Neural cell (in vitro differentiated cells): ENCODE data around the gene MYO5C.

Experiments
- MXI1 ChIP-seq: fragments of 450-650 bp; conservative IDR thresholded peaks from 2 replicates; pipeline ENCODE4 v1.6.1; 2014; ENCODE audit warnings: antibody characterized with exemption, mild to moderate bottlenecking; ENCODE audit not compliant: poor library complexity, severe bottlenecking
- POLR2AphosphoS5 ChIP-seq: IDR thresholded peaks from 2 replicates; pipeline ENCODE4 v1.6.1; 2012
- RAD21 ChIP-seq: fragments of 450-650 bp; conservative IDR thresholded peaks from 2 replicates; pipeline ENCODE4 v1.6.1; 2014; ENCODE audit warnings: antibody characterized with exemption, mild to moderate bottlenecking, moderate library complexity
- TAF1 ChIP-seq: IDR thresholded peaks from 2 replicates; pipeline ENCODE4 v1.6.1; 2012; ENCODE audit warnings: low read depth
- TF ChIP-seq, protein P1 (sequence below): fragments of 450-650 bp; IDR thresholded peaks from 2 replicates; pipeline ENCODE4 v1.5.1; 2014; ENCODE audit warnings: antibody characterized with exemption, mild to moderate bottlenecking, moderate library complexity; ENCODE audit not compliant: poor library complexity, severe bottlenecking
- TF ChIP-seq, protein P2 (sequence below): IDR thresholded peaks from 2 replicates; pipeline ENCODE4 v1.6.1; 2012; ENCODE audit warnings: borderline replicate concordance

DNA sequence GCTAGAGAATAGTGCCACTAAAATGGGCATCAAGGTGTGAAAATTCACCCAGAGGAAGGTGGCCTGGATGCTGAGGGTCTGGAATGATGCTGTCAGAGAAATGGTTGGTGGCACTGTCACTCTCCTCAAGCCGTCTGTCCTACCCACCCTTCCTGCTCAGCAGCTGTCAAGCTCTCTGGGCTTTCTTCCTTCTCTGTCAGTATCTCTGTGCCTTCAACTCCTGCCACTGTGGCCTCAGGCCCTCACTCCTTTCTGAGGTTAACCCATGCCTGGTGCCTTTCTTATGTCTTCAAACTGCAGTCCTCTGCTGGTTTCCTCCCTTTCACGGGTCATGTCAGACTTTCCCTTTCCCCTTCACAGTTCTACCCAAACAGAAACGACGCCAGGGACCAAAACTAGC is 4.4 kb downstream of the MYO5C start:
- TF ChIP-seq, protein P1, sequence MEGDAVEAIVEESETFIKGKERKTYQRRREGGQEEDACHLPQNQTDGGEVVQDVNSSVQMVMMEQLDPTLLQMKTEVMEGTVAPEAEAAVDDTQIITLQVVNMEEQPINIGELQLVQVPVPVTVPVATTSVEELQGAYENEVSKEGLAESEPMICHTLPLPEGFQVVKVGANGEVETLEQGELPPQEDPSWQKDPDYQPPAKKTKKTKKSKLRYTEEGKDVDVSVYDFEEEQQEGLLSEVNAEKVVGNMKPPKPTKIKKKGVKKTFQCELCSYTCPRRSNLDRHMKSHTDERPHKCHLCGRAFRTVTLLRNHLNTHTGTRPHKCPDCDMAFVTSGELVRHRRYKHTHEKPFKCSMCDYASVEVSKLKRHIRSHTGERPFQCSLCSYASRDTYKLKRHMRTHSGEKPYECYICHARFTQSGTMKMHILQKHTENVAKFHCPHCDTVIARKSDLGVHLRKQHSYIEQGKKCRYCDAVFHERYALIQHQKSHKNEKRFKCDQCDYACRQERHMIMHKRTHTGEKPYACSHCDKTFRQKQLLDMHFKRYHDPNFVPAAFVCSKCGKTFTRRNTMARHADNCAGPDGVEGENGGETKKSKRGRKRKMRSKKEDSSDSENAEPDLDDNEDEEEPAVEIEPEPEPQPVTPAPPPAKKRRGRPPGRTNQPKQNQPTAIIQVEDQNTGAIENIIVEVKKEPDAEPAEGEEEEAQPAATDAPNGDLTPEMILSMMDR, result no peak
- TF ChIP-seq POLR2AphosphoS5 (no peak), TAF1 (no peak), RAD21 (no peak), MXI1 (no peak)
- TF ChIP-seq, protein P2, sequence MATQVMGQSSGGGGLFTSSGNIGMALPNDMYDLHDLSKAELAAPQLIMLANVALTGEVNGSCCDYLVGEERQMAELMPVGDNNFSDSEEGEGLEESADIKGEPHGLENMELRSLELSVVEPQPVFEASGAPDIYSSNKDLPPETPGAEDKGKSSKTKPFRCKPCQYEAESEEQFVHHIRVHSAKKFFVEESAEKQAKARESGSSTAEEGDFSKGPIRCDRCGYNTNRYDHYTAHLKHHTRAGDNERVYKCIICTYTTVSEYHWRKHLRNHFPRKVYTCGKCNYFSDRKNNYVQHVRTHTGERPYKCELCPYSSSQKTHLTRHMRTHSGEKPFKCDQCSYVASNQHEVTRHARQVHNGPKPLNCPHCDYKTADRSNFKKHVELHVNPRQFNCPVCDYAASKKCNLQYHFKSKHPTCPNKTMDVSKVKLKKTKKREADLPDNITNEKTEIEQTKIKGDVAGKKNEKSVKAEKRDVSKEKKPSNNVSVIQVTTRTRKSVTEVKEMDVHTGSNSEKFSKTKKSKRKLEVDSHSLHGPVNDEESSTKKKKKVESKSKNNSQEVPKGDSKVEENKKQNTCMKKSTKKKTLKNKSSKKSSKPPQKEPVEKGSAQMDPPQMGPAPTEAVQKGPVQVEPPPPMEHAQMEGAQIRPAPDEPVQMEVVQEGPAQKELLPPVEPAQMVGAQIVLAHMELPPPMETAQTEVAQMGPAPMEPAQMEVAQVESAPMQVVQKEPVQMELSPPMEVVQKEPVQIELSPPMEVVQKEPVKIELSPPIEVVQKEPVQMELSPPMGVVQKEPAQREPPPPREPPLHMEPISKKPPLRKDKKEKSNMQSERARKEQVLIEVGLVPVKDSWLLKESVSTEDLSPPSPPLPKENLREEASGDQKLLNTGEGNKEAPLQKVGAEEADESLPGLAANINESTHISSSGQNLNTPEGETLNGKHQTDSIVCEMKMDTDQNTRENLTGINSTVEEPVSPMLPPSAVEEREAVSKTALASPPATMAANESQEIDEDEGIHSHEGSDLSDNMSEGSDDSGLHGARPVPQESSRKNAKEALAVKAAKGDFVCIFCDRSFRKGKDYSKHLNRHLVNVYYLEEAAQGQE, result no peak
